GM10266 (cell line): ENCODE results near the gene DENND1A.
"Not testable (repeated sequence)": the region's sequence is repeated elsewhere in the genome, so short reads cannot be mapped to it uniquely, and the experiment has no call there.

Source experiments
- DNase-seq: peaks from one replicate; pipeline ENCODE4 v3.0.0; 2012; ENCODE audit errors: extremely low spot score
- CTCF ChIP-seq: IDR thresholded peaks from 2 replicates; pipeline ENCODE4 v1.5.1; 2012; ENCODE audit warnings: mild to moderate bottlenecking, low read depth; ENCODE audit not compliant: control insufficient read depth, insufficient read depth; ENCODE audit errors: missing control alignments

The DENND1A gene

DNA sequence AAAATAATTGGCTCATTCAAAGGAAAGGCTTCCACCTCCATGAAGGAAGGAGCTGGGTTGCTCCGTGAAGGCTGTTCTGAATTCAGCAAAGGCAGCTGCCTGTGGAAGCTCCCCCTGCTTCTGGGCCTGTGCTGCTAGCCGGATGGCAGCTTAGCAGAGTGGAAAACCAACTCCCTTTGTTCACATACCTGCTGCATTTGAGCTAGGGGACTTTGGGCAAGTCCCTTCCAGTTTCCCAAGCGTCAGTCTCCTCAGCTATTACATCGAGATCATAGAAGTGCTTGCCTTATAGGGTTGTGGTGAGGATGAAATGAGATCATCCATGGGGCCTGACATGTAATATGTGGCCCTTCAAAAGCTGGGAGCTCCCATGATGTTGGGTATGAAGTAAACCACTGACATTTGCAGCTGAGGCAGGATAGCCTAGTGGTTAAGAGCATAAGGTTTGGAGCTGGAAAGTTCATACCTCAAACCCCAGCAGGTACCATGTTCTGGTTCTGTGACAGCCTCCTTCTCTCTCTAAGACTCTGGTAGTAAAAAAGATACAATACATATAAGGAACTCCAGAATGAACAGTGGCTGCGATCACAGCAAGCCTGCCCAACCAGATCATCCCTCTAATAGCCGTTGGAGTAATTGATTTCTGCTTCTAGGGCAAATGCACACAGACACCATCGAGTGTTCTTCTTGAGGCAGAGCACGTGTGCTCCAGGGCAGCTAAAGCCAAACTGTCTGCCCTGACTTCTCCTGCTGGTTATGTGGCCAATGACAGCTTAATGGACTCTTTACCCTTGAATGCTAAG is 11.0 kb upstream of the DENND1A start:
- DNase-seq: peak; percentile 58
- TF ChIP-seq CTCF: no peak

GRCh38 chr9:123938401-123938800 is 8.5 kb upstream of the DENND1A start:
- no peak for DNase-seq
- TF ChIP-seq CTCF: no peak

GRCh38 chr9:123936575-123936974 is 6.6 kb upstream of the DENND1A start:
- DNase-seq: not testable (repeated sequence)

- no peak for DNase-seq
- TF ChIP-seq CTCF: no peak
Measured at GRCh38 chr9:123933440-123934212, 3.7 kb upstream of the DENND1A start.

GRCh38 chr9:123929177-123929869 is 603 bp downstream of the DENND1A start:
- peak; percentile 74 for DNase-seq
- no peak for TF ChIP-seq CTCF

- DNase-seq: peak; percentile 43
- TF ChIP-seq CTCF: no peak
Measured at GRCh38 chr9:123928533-123929176, 1.3 kb downstream of the DENND1A start.
